ENCODE measurements around the gene MS4A6E.

DNA sequence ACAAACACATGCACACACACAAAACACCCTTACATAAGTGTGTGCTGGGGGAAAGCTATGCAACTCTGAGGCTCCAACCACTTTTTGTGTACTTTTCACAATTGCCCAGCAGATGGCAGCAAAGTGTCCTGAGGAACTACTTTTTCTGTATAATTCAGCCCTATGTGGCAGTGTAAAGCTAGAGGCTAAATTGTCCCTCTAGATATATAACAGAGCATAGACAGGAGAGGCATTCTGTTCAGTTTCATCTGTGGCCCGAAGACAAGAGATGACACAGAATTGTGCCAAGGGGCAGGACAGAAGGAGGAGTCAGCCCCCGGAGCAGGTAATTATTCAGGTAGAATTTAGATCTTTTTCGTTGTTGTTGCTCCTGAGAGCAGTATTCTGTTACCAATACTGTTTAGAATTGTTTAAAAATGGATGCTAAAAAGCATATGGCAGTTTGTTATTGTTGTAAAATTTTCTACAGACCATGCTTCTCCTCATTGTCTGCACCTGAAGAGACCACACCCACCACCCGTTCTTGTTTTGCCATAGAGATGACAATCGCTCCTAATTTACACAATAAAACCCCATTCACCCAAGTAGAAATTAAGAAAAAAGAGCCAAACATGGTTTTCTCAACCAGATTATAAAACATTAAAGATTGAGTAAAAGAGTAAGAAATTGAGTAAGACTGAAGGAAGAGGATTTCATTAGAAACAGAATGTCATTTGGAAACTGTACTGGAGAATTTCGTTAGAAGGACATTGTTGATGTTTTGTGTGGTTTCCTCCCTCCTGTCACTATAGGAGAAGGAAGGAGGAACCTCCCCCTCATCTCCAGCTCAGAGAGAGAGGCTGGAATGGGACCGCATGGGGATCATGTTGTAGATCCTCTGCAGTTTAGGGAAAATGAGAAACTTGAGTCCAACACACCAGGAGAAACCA is 36.8 kb downstream of the MS4A6E start:
- peak; percentile 81 for TF ChIP-seq CTCF (IDR thresholded peaks at IDR 0.05; ENCODE audit: low read length)
- TF ChIP-seq EZH2 (IDR thresholded peaks at IDR 0.05; ENCODE audit: borderline replicate concordance, low read length), result no peak

Measured in OCI-LY1 (cell line).